A673 (cell line): Measurements from ENCODE around the gene GLTP. TPM values are rescaled to one million over a fixed set of nuclear protein-coding genes. Genes with fewer than 3 reads are reported as not detected.

Source experiments
- BruUV-seq: library from RNA; stranded (reverse); fragments of 400-500 nt; replicated peaks from 2 replicates; lab custom pipeline; 2021; lab: Mats Ljungman, UMichigan
- CTCF ChIA-PET: fragments of 300-600 bp; sonication (Branson Sonifier 250); formaldehyde crosslinking; loops from one replicate; lab custom pipeline; 2022; ENCODE audit warnings: antibody characterized with exemption; lab: Charles Lee
- POLR2A ChIA-PET: fragments of 300-600 bp; sonication (Branson Sonifier 250); formaldehyde crosslinking; loops from one replicate; lab custom pipeline; 2022; ENCODE audit warnings: antibody characterized with exemption; ENCODE audit not compliant: low non-redundant PET; lab: Charles Lee
- DNase-seq: peaks from one replicate; pipeline ENCODE4 v3.0.0-alpha.2; 2015; ENCODE audit warnings: low spot score
- H3K27ac ChIP-seq: fragments of 200-600 bp; sonication (generic); 2 replicates; pipeline ENCODE4 v1.5.1; 2016; ENCODE audit warnings: mixed run types, low read depth, mild to moderate bottlenecking, mixed read lengths, antibody characterized with exemption, low read length; ENCODE audit not compliant: poor library complexity, severe bottlenecking
- H3K27me3 ChIP-seq: fragments of 200-600 bp; sonication (generic); replicated peaks from 2 replicates; pipeline ENCODE4 v1.6.1; 2017; ENCODE audit warnings: mixed run types, low read depth, mild to moderate bottlenecking, mixed read lengths, antibody characterized with exemption, low read length; ENCODE audit not compliant: insufficient read depth, poor library complexity
- H3K36me3 ChIP-seq: fragments of 200-600 bp; sonication (generic); 2 replicates; pipeline ENCODE4 v1.6.1; 2016; ENCODE audit warnings: mixed run types, mild to moderate bottlenecking, mixed read lengths, antibody characterized with exemption, low read length; ENCODE audit not compliant: insufficient read depth, poor library complexity, severe bottlenecking
- H3K4me1 ChIP-seq: fragments of 200-600 bp; sonication (generic); 2 replicates; pipeline ENCODE4 v1.6.1; 2017; ENCODE audit warnings: mixed run types, mild to moderate bottlenecking, mixed read lengths, antibody characterized with exemption, low read length; ENCODE audit not compliant: insufficient read depth, poor library complexity, severe bottlenecking
- H3K4me3 ChIP-seq: fragments of 200-600 bp; sonication (generic); 2 replicates; pipeline ENCODE4 v1.5.1; 2016; ENCODE audit warnings: low read depth, mixed run types, mild to moderate bottlenecking, mixed read lengths, low read length; ENCODE audit not compliant: poor library complexity, severe bottlenecking
- H3K9me3 ChIP-seq: fragments of 200-600 bp; sonication (generic); 2 replicates; pipeline ENCODE4 v1.6.1; 2016; ENCODE audit warnings: mixed run types, low read depth, mild to moderate bottlenecking, mixed read lengths, antibody characterized with exemption, low read length; ENCODE audit not compliant: poor library complexity, severe bottlenecking
- CTCF ChIP-seq: fragments of 300-800, 200-600 bp; sonication (generic); conservative IDR thresholded peaks from 2 replicates; pipeline ENCODE4 v1.5.1; 2017; ENCODE audit warnings: low read depth, mild to moderate bottlenecking, antibody characterized with exemption, low read length, moderate library complexity, mixed read lengths
- EZH2 ChIP-seq: fragments of 200-600 bp; sonication (generic); IDR thresholded peaks from 2 replicates; pipeline ENCODE4 v1.6.1; 2017; ENCODE audit warnings: borderline replicate concordance, low read depth, mild to moderate bottlenecking, mixed read lengths, antibody characterized with exemption, low read length; ENCODE audit not compliant: poor library complexity, severe bottlenecking
- intact Hi-C: fragments of 100-400 bp; cut with micrococcal nuclease; formaldehyde crosslinking; loops from one replicate; pipeline ENCODE4 v1.10.0; 2022; ENCODE audit not compliant: unreplicated experiment
- total RNA-seq: library from RNA; stranded (reverse); gene quantifications from 2 replicates; pipeline ENCODE4 v1.2.3, GENCODE V29; 2021

The GLTP gene
- total RNA-seq, 1 experiment from 2014 or later: 20.2 TPM

GRCh38 chr12:109894939-109895338 is 14.6 kb upstream of the GLTP start:
- DNase-seq: no peak
- no peak overlapping the region for H3K4me3 ChIP-seq
- no peak overlapping the region for H3K27ac ChIP-seq
- BruUV-seq: no TSS peak
- TF ChIP-seq EZH2: no peak
- no peak for TF ChIP-seq CTCF
- POLR2A ChIA-PET: no interaction called here
- intact Hi-C loops: no loop called here
- no peaks in the 10 kb centered on the region for H3K9me3 ChIP-seq
- H3K27me3 ChIP-seq: no peaks in the 10 kb centered on the region
- H3K36me3 ChIP-seq: no peaks in the 10 kb centered on the region
- CTCF ChIA-PET: no interaction called here
- peaks cover 6% of the 10 kb centered on the region for H3K4me1 ChIP-seq

- Histone ChIP-seq H3K36me3 (no peaks in the 10 kb centered on the region), H3K4me1 (peaks cover 7% of the 10 kb centered on the region), H3K4me3 (no peak overlapping the region), H3K27ac (no peak overlapping the region), H3K9me3 (no peaks in the 10 kb centered on the region), H3K27me3 (no peaks in the 10 kb centered on the region)
- no peak for DNase-seq
- intact Hi-C loops: no loop called here
- BruUV-seq: no TSS peak
- ChIA-PET CTCF (interaction anchor here (0.7 kb wide), 1 partner anchor 319 kb away, joined by 5 read pairs; no protein-coding TSS in a partner anchor), POLR2A (no interaction called here)
- TF ChIP-seq EZH2 (no peak), CTCF (no peak)
Measured at GRCh38 chr12:109893261-109893995, 13.1 kb upstream of the GLTP start.

- Histone ChIP-seq H3K27me3 (no peaks in the 10 kb centered on the region), H3K27ac (no peak overlapping the region), H3K36me3 (no peaks in the 10 kb centered on the region), H3K4me1 (peaks cover 7% of the 10 kb centered on the region), H3K4me3 (no peak overlapping the region), H3K9me3 (no peaks in the 10 kb centered on the region)
- no TSS peak for BruUV-seq
- intact Hi-C loops: no loop called here
- DNase-seq: no peak
- ChIA-PET CTCF (interaction anchor here (0.7 kb wide), 1 partner anchor 319 kb away, joined by 5 read pairs; no protein-coding TSS in a partner anchor), POLR2A (no interaction called here)
- TF ChIP-seq EZH2 (no peak), CTCF (no peak)
Measured at GRCh38 chr12:109892748-109893147, 12.4 kb upstream of the GLTP start.
